ENCODE results near the gene MAEA. TPM values are rescaled to one million over a fixed set of nuclear protein-coding genes. Genes with fewer than 3 reads are reported as not detected.
"Not testable (repeated sequence)": the region's sequence is repeated elsewhere in the genome, so short reads cannot be mapped to it uniquely, and the experiment has no call there.

MAEA gene
- total RNA-seq, 2 donors from 2014 or later = 42.8 to 50.1 TPM

GRCh38 chr4:1290165-1290977 is 680 bp downstream of the MAEA start:
- peak overlapping the region; percentile 96 to 97 for H3K27ac Mint-ChIP-seq
- no peak for DNase-seq (ENCODE audit: low spot score in 2 of 2)
- peaks cover 0 to 5% of the 10 kb centered on the region in 2 donors for H3K9me3 Mint-ChIP-seq
- peaks cover 6 to 12% of the 10 kb centered on the region in 2 donors for H3K36me3 Mint-ChIP-seq
- ATAC-seq = peak in 1 of 2 donors; percentile 21

GRCh38 chr4:1291091-1291490 is 1.4 kb downstream of the MAEA start:
- Mint-ChIP-seq H3K9me3 (peaks cover 0 to 4% of the 10 kb centered on the region in 2 donors), H3K27ac (peak overlapping the region; percentile 96 to 97), H3K36me3 (peaks cover 6 to 10% of the 10 kb centered on the region in 2 donors)
- ATAC-seq (no peak), DNase-seq (ENCODE audit: low spot score in 2 of 2) (no peak)

GRCh38 chr4:1291996-1292702 is 2.5 kb downstream of the MAEA start:
- Mint-ChIP-seq H3K27ac (peak overlapping the region; percentile 2 to 96), H3K9me3 (no peaks in the 10 kb centered on the region), H3K36me3 (peaks cover 5 to 6% of the 10 kb centered on the region in 2 donors)
- ATAC-seq (no peak), DNase-seq (ENCODE audit: low spot score in 2 of 2) (no peak)

GRCh38 chr4:1292703-1293011 is 3.0 kb downstream of the MAEA start:
- H3K9me3 Mint-ChIP-seq; DNase-seq (ENCODE audit: low spot score in 2 of 2); H3K36me3 Mint-ChIP-seq; ATAC-seq: not testable (repeated sequence)
- peak overlapping the region in 1 of 2 donors; percentile 2 for H3K27ac Mint-ChIP-seq

- H3K9me3 Mint-ChIP-seq = no peaks in the 10 kb centered on the region
- DNase-seq (ENCODE audit: low spot score in 2 of 2) (no peak), ATAC-seq (no peak)
- peaks cover 5 to 10% of the 10 kb centered on the region in 2 donors for H3K36me3 Mint-ChIP-seq
- H3K27ac Mint-ChIP-seq = peak overlapping the region; percentile 9 to 57
These were observed 3.8 kb downstream of the MAEA start for GRCh38 chr4:1293531-1293941.

- H3K36me3 Mint-ChIP-seq = peaks cover 5 to 10% of the 10 kb centered on the region in 2 donors
These were observed 4.3 kb downstream of the MAEA start for GRCh38 chr4:1293991-1294390.

GRCh38 chr4:1294424-1294823 is 4.7 kb downstream of the MAEA start:
- H3K36me3 Mint-ChIP-seq = peaks cover 5 to 10% of the 10 kb centered on the region in 2 donors

More at GRCh38 chr4:1293991-1294390, 4.3 kb downstream of the MAEA start:
- Mint-ChIP-seq H3K27ac (peak overlapping the region; percentile 9 to 57), H3K9me3 (no peaks in the 10 kb centered on the region)
- no peak for ATAC-seq
- no peak for DNase-seq (ENCODE audit: low spot score in 2 of 2)

GRCh38 chr4:1294891-1295290 is 5.2 kb downstream of the MAEA start:
- H3K9me3 Mint-ChIP-seq = no peaks in the 10 kb centered on the region
- H3K27ac Mint-ChIP-seq = peak overlapping the region in 1 of 2 donors; percentile 60
- peaks cover 5 to 10% of the 10 kb centered on the region in 2 donors for H3K36me3 Mint-ChIP-seq
- no peak for DNase-seq (ENCODE audit: low spot score in 2 of 2)
- no peak for ATAC-seq

More at GRCh38 chr4:1294424-1294823, 4.7 kb downstream of the MAEA start:
- DNase-seq (ENCODE audit: low spot score in 2 of 2) (no peak), ATAC-seq (no peak)
- peak overlapping the region in 1 of 2 donors; percentile 57 for H3K27ac Mint-ChIP-seq
- no peaks in the 10 kb centered on the region for H3K9me3 Mint-ChIP-seq

GRCh38 chr4:1295405-1296055 is 5.8 kb downstream of the MAEA start:
- no peak overlapping the region for H3K27ac Mint-ChIP-seq
- H3K9me3 Mint-ChIP-seq = no peaks in the 10 kb centered on the region
- ATAC-seq (no peak), DNase-seq (ENCODE audit: low spot score in 2 of 2) (no peak)
- peaks cover 2 to 8% of the 10 kb centered on the region in 2 donors for H3K36me3 Mint-ChIP-seq

GRCh38 chr4:1296324-1297022 is 6.8 kb downstream of the MAEA start:
- Mint-ChIP-seq H3K27ac (peak overlapping the region in 1 of 2 donors; percentile 75), H3K9me3 (no peaks in the 10 kb centered on the region), H3K36me3 (peaks cover 0 to 4% of the 10 kb centered on the region in 2 donors)
- ATAC-seq = no peak
- no peak for DNase-seq (ENCODE audit: low spot score in 2 of 2)

GRCh38 chr4:1297023-1297395 is 7.3 kb downstream of the MAEA start:
- ATAC-seq (no peak), DNase-seq (ENCODE audit: low spot score in 2 of 2) (peak in 1 of 2 donors; percentile 44)
- H3K27ac Mint-ChIP-seq = peak overlapping the region; percentile 55 to 75
- H3K36me3 Mint-ChIP-seq = peaks cover 0 to 4% of the 10 kb centered on the region in 2 donors
- no peaks in the 10 kb centered on the region for H3K9me3 Mint-ChIP-seq

- H3K9me3 Mint-ChIP-seq = no peaks in the 10 kb centered on the region
- H3K27ac Mint-ChIP-seq = peak overlapping the region; percentile 55 to 67
- DNase-seq (ENCODE audit: low spot score in 2 of 2) (peak in 1 of 2 donors; percentile 30), ATAC-seq (no peak)
- H3K36me3 Mint-ChIP-seq = peaks cover 0 to 4% of the 10 kb centered on the region in 2 donors
These were observed 8.0 kb downstream of the MAEA start for GRCh38 chr4:1297456-1298325.

GRCh38 chr4:1298461-1298860 is 8.8 kb downstream of the MAEA start:
- H3K9me3 Mint-ChIP-seq = no peaks in the 10 kb centered on the region
- peaks cover 0 to 4% of the 10 kb centered on the region in 2 donors for H3K36me3 Mint-ChIP-seq
- ATAC-seq = no peak
- peak in 1 of 2 donors; percentile 26 for DNase-seq (ENCODE audit: low spot score in 2 of 2)
- H3K27ac Mint-ChIP-seq = peak overlapping the region in 1 of 2 donors; percentile 20

- Mint-ChIP-seq H3K9me3 (no peaks in the 10 kb centered on the region), H3K27ac (peak overlapping the region; percentile 31 to 88), H3K36me3 (peaks cover 0 to 4% of the 10 kb centered on the region in 2 donors)
- DNase-seq (ENCODE audit: low spot score in 2 of 2) (no peak), ATAC-seq (no peak)
These were observed 9.7 kb downstream of the MAEA start for GRCh38 chr4:1299301-1299860.

Measured in activated naive CD4-positive, alpha-beta T cell treated with anti-CD3 and anti-CD28 coated beads, Interleukin-2, amount 50 U/mL, for 72 hours (primary cell).